GM23338 (cell line): Measurements from ENCODE around the gene CSDE1. TPM values are rescaled to one million over a fixed set of nuclear protein-coding genes. Genes with fewer than 3 reads are reported as not detected.

Experiments used
- ATAC-seq: fragments of 200-7000 bp; cut with Tn5 transposase; 3 replicates; pipeline ENCODE4 v1.9.1; 2020
- DNase-seq: peaks from one replicate; pipeline ENCODE4 v3.0.0-alpha.2; 2015; ENCODE audit warnings: low spot score
- H2AFZ ChIP-seq: fragments of 200-600 bp; sonication (generic); 2 replicates; pipeline ENCODE4 v1.8.0; 2016; ENCODE audit warnings: antibody characterized with exemption, mild to moderate bottlenecking, moderate library complexity
- H3F3A ChIP-seq: fragments of 200-600 bp; sonication (generic); replicated peaks from 2 replicates; pipeline ENCODE4 v1.8.0; 2017; ENCODE audit warnings: antibody characterized with exemption, mixed run types, low read depth
- H3K27ac ChIP-seq: fragments of 200-600 bp; sonication (generic); 2 replicates; pipeline ENCODE4 v1.6.1; 2016; ENCODE audit warnings: low read depth
- H3K27me3 ChIP-seq: fragments of 200-600 bp; sonication (generic); 2 replicates; pipeline ENCODE4 v1.8.0; 2016; ENCODE audit warnings: mild to moderate bottlenecking, mixed run types, moderate library complexity; ENCODE audit not compliant: insufficient read depth
- H3K36me3 ChIP-seq: fragments of 200-600 bp; sonication (generic); 2 replicates; pipeline ENCODE4 v1.8.0; 2016; ENCODE audit warnings: mild to moderate bottlenecking; ENCODE audit not compliant: insufficient read depth
- H3K4me1 ChIP-seq: fragments of 200-600 bp; sonication (generic); 2 replicates; pipeline ENCODE4 v1.8.0; 2016; ENCODE audit warnings: mild to moderate bottlenecking, moderate library complexity; ENCODE audit not compliant: insufficient read depth
- H3K4me2 ChIP-seq: fragments of 200-600 bp; sonication (generic); 2 replicates; pipeline ENCODE4 v1.7.1; 2017; ENCODE audit warnings: mixed run types
- H3K4me3 ChIP-seq: fragments of 200-600 bp; sonication (generic); 2 replicates; pipeline ENCODE4 v1.6.1; 2016; ENCODE audit warnings: mixed run types
- H3K79me2 ChIP-seq: fragments of 200-600 bp; sonication (generic); replicated peaks from 2 replicates; pipeline ENCODE4 v1.8.0; 2017; ENCODE audit warnings: mild to moderate bottlenecking; ENCODE audit not compliant: insufficient read depth
- H3K9me2 ChIP-seq: fragments of 200-600 bp; sonication (generic); 2 replicates; pipeline ENCODE4 v1.8.0; 2017; ENCODE audit not compliant: insufficient read depth
- H4K20me1 ChIP-seq: fragments of 200-600 bp; sonication (generic); replicated peaks from 2 replicates; pipeline ENCODE4 v1.8.0; 2017; ENCODE audit warnings: mild to moderate bottlenecking; ENCODE audit not compliant: insufficient read depth
- H3K27ac Mint-ChIP-seq: 2 replicates; pipeline ENCODE4 v1.8.0; 2020; ENCODE audit warnings: inconsistent platforms, mild to moderate bottlenecking, moderate library complexity, mixed read lengths
- H3K27me3 Mint-ChIP-seq: 3 replicates; pipeline ENCODE4 v1.8.0; 2022; ENCODE audit warnings: low read depth, mild to moderate bottlenecking, moderate library complexity, mixed read lengths, inconsistent platforms; ENCODE audit not compliant: insufficient read depth, poor library complexity
- H3K36me3 Mint-ChIP-seq: 3 replicates; pipeline ENCODE4 v1.8.0; 2021; ENCODE audit warnings: low read depth, mild to moderate bottlenecking, inconsistent platforms, moderate library complexity, mixed read lengths
- H3K4me1 Mint-ChIP-seq: 3 replicates; pipeline ENCODE4 v1.8.0; 2020; ENCODE audit warnings: mild to moderate bottlenecking, inconsistent platforms, mixed read lengths
- H3K4me3 Mint-ChIP-seq: 3 replicates; pipeline ENCODE4 v1.8.0; 2021; ENCODE audit warnings: moderate library complexity, mild to moderate bottlenecking, inconsistent platforms, mixed read lengths
- H3K9me3 Mint-ChIP-seq: 3 replicates; pipeline ENCODE4 v1.8.0; 2020; ENCODE audit warnings: moderate library complexity, mild to moderate bottlenecking, inconsistent platforms, mixed read lengths
- JUNB ChIP-seq: IDR thresholded peaks from one replicate; pipeline ENCODE4 v1.6.1; 2016; ENCODE audit warnings: antibody characterized with exemption; ENCODE audit not compliant: unreplicated experiment
- NANOG ChIP-seq: IDR thresholded peaks from 2 replicates; pipeline ENCODE4 v1.6.1; 2016; ENCODE audit warnings: antibody characterized with exemption, borderline replicate concordance
- ZNF114 ChIP-seq: fragments of 250-450 bp; sonication (Bioruptor Pico); IDR thresholded peaks from 2 replicates; pipeline ENCODE4 v1.5.0; 2020; ENCODE audit warnings: mild to moderate bottlenecking, moderate library complexity
- polyA plus RNA-seq: library from polyadenylated mRNA; unstranded; fragments of >200 nt; fragmentation: Nextera tagmentation; extraction: Ambion mirVana; gene quantifications from 2 replicates; pipeline ENCODE4 v1.2.1, GENCODE V29; 2016
- total RNA-seq: library from RNA; depleted of rRNA; stranded (reverse); fragments of >200 nt; shearing (Covaris generic); gene quantifications from 2 replicates; pipeline ENCODE4 v1.2.3, GENCODE V29; 2014
- TF ChIP-seq, protein P1 (sequence below): IDR thresholded peaks from one replicate; pipeline ENCODE4 v1.6.1; 2018; ENCODE audit warnings: antibody characterized with exemption; ENCODE audit not compliant: unreplicated experiment
- TF ChIP-seq, protein P2 (sequence below), 2 experiments: fragments of 200-600 bp in 1 of 2; sonication (generic) in 1 of 2; conservative IDR thresholded peaks; 2 replicates each; pipeline versions ENCODE4 v1.5.1 to v1.6.1; 2016 to 2017; ENCODE audit warnings: antibody characterized with exemption in 2 of 2, low read depth in 2 of 2, mild to moderate bottlenecking in 2 of 2, moderate library complexity in 1 of 2
- TF ChIP-seq, protein P3 (sequence below): IDR thresholded peaks from 2 replicates; pipeline ENCODE4 v1.6.1; 2016; ENCODE audit warnings: antibody characterized with exemption
- TF ChIP-seq, protein P4 (sequence below): fragments of 250-450 bp; sonication (Bioruptor Pico); IDR thresholded peaks from 2 replicates; pipeline ENCODE4 v1.5.0; 2020; ENCODE audit warnings: mild to moderate bottlenecking, moderate library complexity

CSDE1 gene
- total and polyA plus RNA-seq, 2 experiments from 2014 or later, result 214 to 1,054 TPM

DNA sequence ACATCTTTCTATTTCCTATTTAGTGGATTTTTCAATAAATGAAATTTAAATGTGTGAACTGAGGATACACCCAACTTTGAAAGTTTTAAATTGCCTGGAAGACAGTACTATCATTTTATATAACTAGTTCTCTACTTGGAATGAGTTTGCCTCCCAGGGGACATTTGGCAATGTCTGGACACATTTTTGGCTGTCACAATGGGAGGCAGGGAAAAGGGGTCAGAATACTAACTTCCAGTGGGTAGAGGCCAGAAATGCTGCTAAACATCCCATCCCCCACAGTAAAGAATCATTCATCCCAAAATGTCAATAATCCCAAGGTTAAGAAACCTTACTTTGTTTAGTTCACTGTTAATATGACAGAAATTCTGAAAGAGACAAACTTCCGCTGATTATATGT lies 28.0 kb downstream of the CSDE1 start (continued):
- TF ChIP-seq, protein P1, sequence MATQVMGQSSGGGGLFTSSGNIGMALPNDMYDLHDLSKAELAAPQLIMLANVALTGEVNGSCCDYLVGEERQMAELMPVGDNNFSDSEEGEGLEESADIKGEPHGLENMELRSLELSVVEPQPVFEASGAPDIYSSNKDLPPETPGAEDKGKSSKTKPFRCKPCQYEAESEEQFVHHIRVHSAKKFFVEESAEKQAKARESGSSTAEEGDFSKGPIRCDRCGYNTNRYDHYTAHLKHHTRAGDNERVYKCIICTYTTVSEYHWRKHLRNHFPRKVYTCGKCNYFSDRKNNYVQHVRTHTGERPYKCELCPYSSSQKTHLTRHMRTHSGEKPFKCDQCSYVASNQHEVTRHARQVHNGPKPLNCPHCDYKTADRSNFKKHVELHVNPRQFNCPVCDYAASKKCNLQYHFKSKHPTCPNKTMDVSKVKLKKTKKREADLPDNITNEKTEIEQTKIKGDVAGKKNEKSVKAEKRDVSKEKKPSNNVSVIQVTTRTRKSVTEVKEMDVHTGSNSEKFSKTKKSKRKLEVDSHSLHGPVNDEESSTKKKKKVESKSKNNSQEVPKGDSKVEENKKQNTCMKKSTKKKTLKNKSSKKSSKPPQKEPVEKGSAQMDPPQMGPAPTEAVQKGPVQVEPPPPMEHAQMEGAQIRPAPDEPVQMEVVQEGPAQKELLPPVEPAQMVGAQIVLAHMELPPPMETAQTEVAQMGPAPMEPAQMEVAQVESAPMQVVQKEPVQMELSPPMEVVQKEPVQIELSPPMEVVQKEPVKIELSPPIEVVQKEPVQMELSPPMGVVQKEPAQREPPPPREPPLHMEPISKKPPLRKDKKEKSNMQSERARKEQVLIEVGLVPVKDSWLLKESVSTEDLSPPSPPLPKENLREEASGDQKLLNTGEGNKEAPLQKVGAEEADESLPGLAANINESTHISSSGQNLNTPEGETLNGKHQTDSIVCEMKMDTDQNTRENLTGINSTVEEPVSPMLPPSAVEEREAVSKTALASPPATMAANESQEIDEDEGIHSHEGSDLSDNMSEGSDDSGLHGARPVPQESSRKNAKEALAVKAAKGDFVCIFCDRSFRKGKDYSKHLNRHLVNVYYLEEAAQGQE, result no peak
- no peak for TF ChIP-seq JUNB
- TF ChIP-seq, protein P2, sequence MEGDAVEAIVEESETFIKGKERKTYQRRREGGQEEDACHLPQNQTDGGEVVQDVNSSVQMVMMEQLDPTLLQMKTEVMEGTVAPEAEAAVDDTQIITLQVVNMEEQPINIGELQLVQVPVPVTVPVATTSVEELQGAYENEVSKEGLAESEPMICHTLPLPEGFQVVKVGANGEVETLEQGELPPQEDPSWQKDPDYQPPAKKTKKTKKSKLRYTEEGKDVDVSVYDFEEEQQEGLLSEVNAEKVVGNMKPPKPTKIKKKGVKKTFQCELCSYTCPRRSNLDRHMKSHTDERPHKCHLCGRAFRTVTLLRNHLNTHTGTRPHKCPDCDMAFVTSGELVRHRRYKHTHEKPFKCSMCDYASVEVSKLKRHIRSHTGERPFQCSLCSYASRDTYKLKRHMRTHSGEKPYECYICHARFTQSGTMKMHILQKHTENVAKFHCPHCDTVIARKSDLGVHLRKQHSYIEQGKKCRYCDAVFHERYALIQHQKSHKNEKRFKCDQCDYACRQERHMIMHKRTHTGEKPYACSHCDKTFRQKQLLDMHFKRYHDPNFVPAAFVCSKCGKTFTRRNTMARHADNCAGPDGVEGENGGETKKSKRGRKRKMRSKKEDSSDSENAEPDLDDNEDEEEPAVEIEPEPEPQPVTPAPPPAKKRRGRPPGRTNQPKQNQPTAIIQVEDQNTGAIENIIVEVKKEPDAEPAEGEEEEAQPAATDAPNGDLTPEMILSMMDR (conservative IDR thresholded peaks at IDR 0.05; ENCODE audit: low read depth in 2 of 2), result no peak
- TF ChIP-seq ZNF114, result no peak
- TF ChIP-seq, protein P3, sequence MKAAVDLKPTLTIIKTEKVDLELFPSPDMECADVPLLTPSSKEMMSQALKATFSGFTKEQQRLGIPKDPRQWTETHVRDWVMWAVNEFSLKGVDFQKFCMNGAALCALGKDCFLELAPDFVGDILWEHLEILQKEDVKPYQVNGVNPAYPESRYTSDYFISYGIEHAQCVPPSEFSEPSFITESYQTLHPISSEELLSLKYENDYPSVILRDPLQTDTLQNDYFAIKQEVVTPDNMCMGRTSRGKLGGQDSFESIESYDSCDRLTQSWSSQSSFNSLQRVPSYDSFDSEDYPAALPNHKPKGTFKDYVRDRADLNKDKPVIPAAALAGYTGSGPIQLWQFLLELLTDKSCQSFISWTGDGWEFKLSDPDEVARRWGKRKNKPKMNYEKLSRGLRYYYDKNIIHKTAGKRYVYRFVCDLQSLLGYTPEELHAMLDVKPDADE, result no peak
- TF ChIP-seq NANOG, result no peak

DNA sequence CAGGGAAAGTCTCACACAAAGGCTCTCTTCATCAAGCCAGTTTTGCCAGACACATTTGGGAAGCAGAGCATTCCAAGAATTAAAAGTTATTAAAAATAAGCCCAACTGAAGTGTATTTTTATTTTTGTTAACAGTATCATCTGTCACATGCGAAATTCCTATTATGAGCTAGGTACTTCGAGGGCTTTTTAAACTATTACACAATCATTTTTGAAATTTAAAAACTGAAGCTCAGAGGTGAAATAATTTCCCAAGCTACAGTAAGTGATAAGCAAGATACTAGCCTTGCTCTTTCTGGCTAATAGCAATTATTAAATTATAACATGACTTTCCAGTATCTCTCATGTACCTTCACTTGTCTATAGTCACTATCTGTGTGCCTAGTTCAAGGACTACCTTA lies 29.2 kb downstream of the CSDE1 start:
- Histone ChIP-seq H3K4me1 (no peaks in the 10 kb centered on the region), H3K4me3 (no peak overlapping the region), H3K9me2 (no peaks in the 10 kb centered on the region), H4K20me1 (peaks cover 10% of the 10 kb centered on the region; the same call in 1 of the 2 replicates), H3K27ac (no peak overlapping the region), H3F3A (no peaks in the 10 kb centered on the region), H3K79me2 (peaks cover 54% of the 10 kb centered on the region), H3K4me2 (no peak overlapping the region), H3K36me3 (peaks cover 83% of the 10 kb centered on the region), H3K27me3 (no peaks in the 10 kb centered on the region), H2AFZ (no peak overlapping the region)
- no peaks in the 10 kb centered on the region for H3K4me1 Mint-ChIP-seq
- H3K27me3 Mint-ChIP-seq, result no peaks in the 10 kb centered on the region
- H3K36me3 Mint-ChIP-seq, result peaks cover 94% of the 10 kb centered on the region
- TF ChIP-seq, protein P4, sequence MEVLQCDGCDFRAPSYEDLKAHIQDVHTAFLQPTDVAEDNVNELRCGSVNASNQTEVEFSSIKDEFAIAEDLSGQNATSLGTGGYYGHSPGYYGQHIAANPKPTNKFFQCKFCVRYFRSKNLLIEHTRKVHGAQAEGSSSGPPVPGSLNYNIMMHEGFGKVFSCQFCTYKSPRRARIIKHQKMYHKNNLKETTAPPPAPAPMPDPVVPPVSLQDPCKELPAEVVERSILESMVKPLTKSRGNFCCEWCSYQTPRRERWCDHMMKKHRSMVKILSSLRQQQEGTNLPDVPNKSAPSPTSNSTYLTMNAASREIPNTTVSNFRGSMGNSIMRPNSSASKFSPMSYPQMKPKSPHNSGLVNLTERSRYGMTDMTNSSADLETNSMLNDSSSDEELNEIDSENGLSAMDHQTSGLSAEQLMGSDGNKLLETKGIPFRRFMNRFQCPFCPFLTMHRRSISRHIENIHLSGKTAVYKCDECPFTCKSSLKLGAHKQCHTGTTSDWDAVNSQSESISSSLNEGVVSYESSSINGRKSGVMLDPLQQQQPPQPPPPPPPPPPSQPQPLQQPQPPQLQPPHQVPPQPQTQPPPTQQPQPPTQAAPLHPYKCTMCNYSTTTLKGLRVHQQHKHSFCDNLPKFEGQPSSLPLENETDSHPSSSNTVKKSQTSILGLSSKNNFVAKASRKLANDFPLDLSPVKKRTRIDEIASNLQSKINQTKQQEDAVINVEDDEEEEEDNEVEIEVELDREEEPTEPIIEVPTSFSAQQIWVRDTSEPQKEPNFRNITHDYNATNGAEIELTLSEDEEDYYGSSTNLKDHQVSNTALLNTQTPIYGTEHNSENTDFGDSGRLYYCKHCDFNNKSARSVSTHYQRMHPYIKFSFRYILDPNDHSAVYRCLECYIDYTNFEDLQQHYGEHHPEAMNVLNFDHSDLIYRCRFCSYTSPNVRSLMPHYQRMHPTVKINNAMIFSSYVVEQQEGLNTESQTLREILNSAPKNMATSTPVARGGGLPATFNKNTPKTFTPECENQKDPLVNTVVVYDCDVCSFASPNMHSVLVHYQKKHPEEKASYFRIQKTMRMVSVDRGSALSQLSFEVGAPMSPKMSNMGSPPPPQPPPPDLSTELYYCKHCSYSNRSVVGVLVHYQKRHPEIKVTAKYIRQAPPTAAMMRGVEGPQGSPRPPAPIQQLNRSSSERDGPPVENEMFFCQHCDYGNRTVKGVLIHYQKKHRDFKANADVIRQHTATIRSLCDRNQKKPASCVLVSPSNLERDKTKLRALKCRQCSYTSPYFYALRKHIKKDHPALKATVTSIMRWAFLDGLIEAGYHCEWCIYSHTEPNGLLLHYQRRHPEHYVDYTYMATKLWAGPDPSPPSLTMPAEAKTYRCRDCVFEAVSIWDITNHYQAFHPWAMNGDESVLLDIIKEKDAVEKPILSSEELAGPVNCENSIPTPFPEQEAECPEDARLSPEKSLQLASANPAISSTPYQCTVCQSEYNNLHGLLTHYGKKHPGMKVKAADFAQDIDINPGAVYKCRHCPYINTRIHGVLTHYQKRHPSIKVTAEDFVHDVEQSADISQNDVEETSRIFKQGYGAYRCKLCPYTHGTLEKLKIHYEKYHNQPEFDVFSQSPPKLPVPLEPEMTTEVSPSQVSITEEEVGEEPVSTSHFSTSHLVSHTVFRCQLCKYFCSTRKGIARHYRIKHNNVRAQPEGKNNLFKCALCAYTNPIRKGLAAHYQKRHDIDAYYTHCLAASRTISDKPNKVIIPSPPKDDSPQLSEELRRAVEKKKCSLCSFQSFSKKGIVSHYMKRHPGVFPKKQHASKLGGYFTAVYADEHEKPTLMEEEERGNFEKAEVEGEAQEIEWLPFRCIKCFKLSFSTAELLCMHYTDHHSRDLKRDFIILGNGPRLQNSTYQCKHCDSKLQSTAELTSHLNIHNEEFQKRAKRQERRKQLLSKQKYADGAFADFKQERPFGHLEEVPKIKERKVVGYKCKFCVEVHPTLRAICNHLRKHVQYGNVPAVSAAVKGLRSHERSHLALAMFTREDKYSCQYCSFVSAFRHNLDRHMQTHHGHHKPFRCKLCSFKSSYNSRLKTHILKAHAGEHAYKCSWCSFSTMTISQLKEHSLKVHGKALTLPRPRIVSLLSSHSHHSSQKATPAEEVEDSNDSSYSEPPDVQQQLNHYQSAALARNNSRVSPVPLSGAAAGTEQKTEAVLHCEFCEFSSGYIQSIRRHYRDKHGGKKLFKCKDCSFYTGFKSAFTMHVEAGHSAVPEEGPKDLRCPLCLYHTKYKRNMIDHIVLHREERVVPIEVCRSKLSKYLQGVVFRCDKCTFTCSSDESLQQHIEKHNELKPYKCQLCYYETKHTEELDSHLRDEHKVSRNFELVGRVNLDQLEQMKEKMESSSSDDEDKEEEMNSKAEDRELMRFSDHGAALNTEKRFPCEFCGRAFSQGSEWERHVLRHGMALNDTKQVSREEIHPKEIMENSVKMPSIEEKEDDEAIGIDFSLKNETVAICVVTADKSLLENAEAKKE (CRISPR knock-in tag), result no peak
- TF ChIP-seq JUNB, result no peak
- no peak overlapping the region for H3K4me3 Mint-ChIP-seq
- H3K27ac Mint-ChIP-seq, result no peak overlapping the region
- no peak for ATAC-seq
- H3K9me3 Mint-ChIP-seq, result no peaks in the 10 kb centered on the region
- no peak for DNase-seq
